ENCODE results near the gene MTRF1L.
"Not testable (repeated sequence)": the region's sequence is repeated elsewhere in the genome, so short reads cannot be mapped to it uniquely, and the experiment has no call there.

Gene MTRF1L

GRCh38 chr6:153003366-153003690 is 819 bp upstream of the MTRF1L start:
- no peak for DNase-seq (ENCODE audit: low read depth in 2 of 2)

- DNase-seq (ENCODE audit: low read depth in 2 of 2): no peak
Measured at GRCh38 chr6:153001767-153002612, 519 bp downstream of the MTRF1L start.

- DNase-seq (ENCODE audit: low read depth in 2 of 2): not testable (repeated sequence)
Measured at GRCh38 chr6:153000790-153001189, 1.7 kb downstream of the MTRF1L start.

GRCh38 chr6:153000243-153000642 is 2.3 kb downstream of the MTRF1L start:
- no peak for DNase-seq (ENCODE audit: low read depth in 2 of 2)

GRCh38 chr6:152999538-152999937 is 3.0 kb downstream of the MTRF1L start:
- DNase-seq (ENCODE audit: low read depth in 2 of 2): not testable (repeated sequence)

GRCh38 chr6:152993847-152994246 is 8.7 kb downstream of the MTRF1L start:
- no peak for DNase-seq (ENCODE audit: low read depth in 2 of 2)

GRCh38 chr6:152993431-152993830 is 9.1 kb downstream of the MTRF1L start:
- no peak for DNase-seq (ENCODE audit: low read depth in 2 of 2)

- no peak for DNase-seq (ENCODE audit: low read depth in 2 of 2)
Measured at GRCh38 chr6:152986978-152987377, 15.5 kb downstream of the MTRF1L start.

- DNase-seq (ENCODE audit: low read depth in 2 of 2): not testable (repeated sequence)
Measured at GRCh38 chr6:152985300-152985699, 17.2 kb downstream of the MTRF1L start.

GRCh38 chr6:152984513-152984872 is 18.0 kb downstream of the MTRF1L start:
- DNase-seq (ENCODE audit: low read depth in 2 of 2): no peak

GRCh38 chr6:152983637-152984512 is 18.6 kb downstream of the MTRF1L start:
- peak; percentile 72 to 92 for DNase-seq (ENCODE audit: low read depth in 2 of 2)

- peak; percentile 92 to 99 for DNase-seq (ENCODE audit: low read depth in 2 of 2)
Measured at GRCh38 chr6:152982904-152983636, 19.4 kb downstream of the MTRF1L start, which contains the start of gene FBXO5. FBXO5 (minus strand) TSS chr6:152983041; CDS start chr6:152982959, 82 bp downstream.

- DNase-seq (ENCODE audit: low read depth in 2 of 2): no peak
Measured at GRCh38 chr6:152981989-152982903, 20.3 kb downstream of the MTRF1L start.

- DNase-seq (ENCODE audit: low read depth in 2 of 2): no peak
Measured at GRCh38 chr6:152981219-152981618, 21.3 kb downstream of the MTRF1L start.

- DNase-seq (ENCODE audit: low read depth in 2 of 2): no peak
Measured at GRCh38 chr6:152980656-152981055, 21.9 kb downstream of the MTRF1L start.

GRCh38 chr6:152979116-152979515 is 23.4 kb downstream of the MTRF1L start:
- no peak for DNase-seq (ENCODE audit: low read depth in 2 of 2)

- DNase-seq (ENCODE audit: low read depth in 2 of 2): no peak
Measured at GRCh38 chr6:152978058-152978457, 24.5 kb downstream of the MTRF1L start.

GRCh38 chr6:152977556-152977955 is 25.0 kb downstream of the MTRF1L start:
- DNase-seq (ENCODE audit: low read depth in 2 of 2): no peak

GRCh38 chr6:152976749-152977148 is 25.8 kb downstream of the MTRF1L start:
- DNase-seq (ENCODE audit: low read depth in 2 of 2): no peak

- DNase-seq (ENCODE audit: low read depth in 2 of 2): no peak
Measured at GRCh38 chr6:152975204-152975915, 27.1 kb downstream of the MTRF1L start.
